HG02610 (cell line): ENCODE results near the gene FARS2.
"Not testable (repeated sequence)": the region's sequence is repeated elsewhere in the genome, so short reads cannot be mapped to it uniquely, and the experiment has no call there.

Source experiments
- ATAC-seq: cut with Tn5 transposase; IDR thresholded peaks from one replicate; pipeline ENCODE4 v1.9.1; 2021; ENCODE audit warnings: mild to moderate bottlenecking, moderate library complexity; ENCODE audit not compliant: unreplicated experiment

Gene FARS2

GRCh38 chr6:5677219-5678000 lies 416.1 kb downstream of the FARS2 start:
- no peak for ATAC-seq

- ATAC-seq, result no peak
Measured at GRCh38 chr6:5679270-5679669, 418.0 kb downstream of the FARS2 start.

- no peak for ATAC-seq
Measured at GRCh38 chr6:5679691-5680090, 418.4 kb downstream of the FARS2 start.

- ATAC-seq, result no peak
Measured at GRCh38 chr6:5680095-5680494, 418.8 kb downstream of the FARS2 start.

- ATAC-seq, result no peak
Measured at GRCh38 chr6:5681480-5681879, 420.2 kb downstream of the FARS2 start.

GRCh38 chr6:5682530-5682929 lies 421.2 kb downstream of the FARS2 start:
- ATAC-seq, result no peak

GRCh38 chr6:5683747-5684146 lies 422.4 kb downstream of the FARS2 start:
- ATAC-seq, result not testable (repeated sequence)

GRCh38 chr6:5684320-5685053 lies 423.2 kb downstream of the FARS2 start:
- ATAC-seq, result no peak

GRCh38 chr6:5693225-5694145 lies 432.2 kb downstream of the FARS2 start:
- ATAC-seq, result no peak

GRCh38 chr6:5695260-5696245 lies 434.2 kb downstream of the FARS2 start:
- ATAC-seq, result no peak

GRCh38 chr6:5697508-5697907 lies 436.2 kb downstream of the FARS2 start:
- no peak for ATAC-seq

GRCh38 chr6:5698318-5698717 lies 437.0 kb downstream of the FARS2 start:
- ATAC-seq, result no peak

GRCh38 chr6:5699064-5699463 lies 437.8 kb downstream of the FARS2 start:
- not testable (repeated sequence) for ATAC-seq

GRCh38 chr6:5701174-5701573 lies 439.9 kb downstream of the FARS2 start:
- ATAC-seq, result no peak

GRCh38 chr6:5704708-5705107 lies 443.4 kb downstream of the FARS2 start:
- no peak for ATAC-seq

GRCh38 chr6:5705252-5705651 lies 443.9 kb downstream of the FARS2 start:
- no peak for ATAC-seq

GRCh38 chr6:5706124-5707033 lies 445.1 kb downstream of the FARS2 start:
- no peak for ATAC-seq

- ATAC-seq, result no peak
Measured at GRCh38 chr6:5707281-5708045, 446.1 kb downstream of the FARS2 start.
